Ishikawa (cell line): Measurements from ENCODE around the gene B4GALT5.

Experiments used
- CEBPB ChIP-seq: IDR thresholded peaks from 2 replicates; pipeline ENCODE4 v1.6.1; 2012
- CREB1 ChIP-seq: IDR thresholded peaks from 2 replicates; pipeline ENCODE4 v1.6.1; 2012; ENCODE audit warnings: low read depth
- EGR1 ChIP-seq: IDR thresholded peaks from 2 replicates; pipeline ENCODE4 v1.6.1; 2012
- EP300 ChIP-seq: IDR thresholded peaks from 2 replicates; pipeline ENCODE4 v1.6.1; 2012; ENCODE audit warnings: borderline replicate concordance
- FOXM1 ChIP-seq: IDR thresholded peaks from 2 replicates; pipeline ENCODE4 v1.6.1; 2012; ENCODE audit warnings: low read depth, borderline replicate concordance
- MAX ChIP-seq: IDR thresholded peaks from 2 replicates; pipeline ENCODE4 v1.6.1; 2012
- RAD21 ChIP-seq: IDR thresholded peaks from 2 replicates; pipeline ENCODE4 v1.6.1; 2012; ENCODE audit warnings: low read depth
- REST ChIP-seq: IDR thresholded peaks from 2 replicates; pipeline ENCODE4 v1.6.1; 2012; ENCODE audit warnings: low read depth, mild to moderate bottlenecking
- TCF12 ChIP-seq: IDR thresholded peaks from 2 replicates; pipeline ENCODE4 v1.6.1; 2012; ENCODE audit warnings: low read depth
- TEAD4 ChIP-seq: IDR thresholded peaks from 2 replicates; pipeline ENCODE4 v1.6.1; 2012
- USF1 ChIP-seq: IDR thresholded peaks from 2 replicates; pipeline ENCODE4 v1.6.1; 2012
- YY1 ChIP-seq: IDR thresholded peaks from 2 replicates; pipeline ENCODE4 v1.6.1; 2012; ENCODE audit warnings: low read depth

- TF ChIP-seq USF1 (no peak), EP300 (no peak), EGR1 (no peak), MAX (no peak), YY1 (no peak), REST (no peak), RAD21 (no peak), CREB1 (no peak), TCF12 (no peak), CEBPB (no peak), FOXM1 (no peak), TEAD4 (no peak)
Observed at GRCh38 chr20:49583343-49583668, 130.4 kb downstream of the B4GALT5 start.
